Panc1 (cell line): ENCODE results near the gene NUB1. TPM values are rescaled to one million over a fixed set of nuclear protein-coding genes. Genes with fewer than 3 reads are reported as not detected.

Experiments
- ATAC-seq: fragments of 200-7000 bp; cut with Tn5 transposase; 2 replicates; pipeline ENCODE4 v1.9.1; 2020; ENCODE audit warnings: mild to moderate bottlenecking, moderate library complexity
- BruUV-seq: library from RNA; stranded (reverse); fragments of 400-500 nt; replicated peaks from 2 replicates; lab custom pipeline; 2021; lab: Mats Ljungman, UMichigan
- CTCF ChIA-PET: fragments of 300-600 bp; sonication (Branson Sonifier 250); formaldehyde crosslinking; loops from one replicate; lab custom pipeline; 2022; ENCODE audit warnings: antibody characterized with exemption; lab: Charles Lee
- POLR2A ChIA-PET: fragments of 300-600 bp; sonication (Branson Sonifier 250); formaldehyde crosslinking; loops from one replicate; lab custom pipeline; 2022; ENCODE audit warnings: antibody characterized with exemption; lab: Charles Lee
- DNase-seq: peaks from one replicate; pipeline ENCODE4 v3.0.0-alpha.2; 2010; ENCODE audit warnings: low read depth, low spot score
- H3K27ac ChIP-seq: 2 replicates; pipeline ENCODE4 v1.5.1; 2011; ENCODE audit warnings: mild to moderate bottlenecking, low read length, inconsistent platforms
- H3K27me3 ChIP-seq: fragments of 200-500 bp; sonication (Bioruptor generic); 2 replicates; pipeline ENCODE4 v1.6.0; 2014; ENCODE audit warnings: low read length, inconsistent platforms; ENCODE audit not compliant: control insufficient read depth, insufficient read depth
- H3K36me3 ChIP-seq: fragments of 200-500 bp; sonication (Bioruptor generic); 2 replicates; pipeline ENCODE4 v1.5.1; 2014; ENCODE audit warnings: inconsistent platforms, mild to moderate bottlenecking, low read length, moderate library complexity; ENCODE audit not compliant: control insufficient read depth, insufficient read depth
- H3K4me1 ChIP-seq: 2 replicates; pipeline ENCODE4 v1.5.1; 2011; ENCODE audit warnings: inconsistent platforms, mild to moderate bottlenecking, low read length, moderate library complexity; ENCODE audit not compliant: control insufficient read depth, insufficient read depth
- H3K4me3 ChIP-seq, 2 experiments: 2 replicates each; pipeline ENCODE4 v1.5.1; 2011 to 2012; ENCODE audit warnings: low read depth in 2 of 2, low read length in 2 of 2, mild to moderate bottlenecking in 2 of 2, inconsistent platforms in 1 of 2, moderate library complexity in 1 of 2
- H3K9me3 ChIP-seq: fragments of 200-500 bp; sonication (Bioruptor generic); 2 replicates; pipeline ENCODE4 v1.5.1; 2014; ENCODE audit warnings: low read depth, mild to moderate bottlenecking, inconsistent platforms, low read length, moderate library complexity; ENCODE audit not compliant: control insufficient read depth, insufficient read depth
- CTCF ChIP-seq: fragments of 450-650 bp; IDR thresholded peaks from 2 replicates; pipeline ENCODE4 v1.5.1; 2017; ENCODE audit warnings: mild to moderate bottlenecking
- POLR2AphosphoS5 ChIP-seq: IDR thresholded peaks from 2 replicates; pipeline ENCODE4 v1.6.1; 2012; ENCODE audit warnings: mild to moderate bottlenecking, low read depth, low read length, moderate library complexity
- SIN3A ChIP-seq: IDR thresholded peaks from 2 replicates; pipeline ENCODE4 v1.6.1; 2012; ENCODE audit warnings: low read depth, mild to moderate bottlenecking, low read length, moderate library complexity, borderline replicate concordance; ENCODE audit not compliant: insufficient read depth
- TCF7L2 ChIP-seq: IDR thresholded peaks from 2 replicates; pipeline ENCODE4 v1.6.1; 2011; ENCODE audit warnings: mild to moderate bottlenecking, low read depth, low read length, inconsistent platforms
- in situ Hi-C: cut with HindIII; loops from 2 replicates; pipeline ENCODE4 v1.10.0; 2016; ENCODE audit warnings: low sequenced_read_pairs, low pct_unique_long_range_greater_than_20kb
- intact Hi-C: fragments of 100-400 bp; cut with micrococcal nuclease; formaldehyde crosslinking; loops from one replicate; pipeline ENCODE4 v1.10.0; 2022; ENCODE audit not compliant: unreplicated experiment
- total RNA-seq: library from RNA; stranded (reverse); gene quantifications from one replicate; pipeline ENCODE4 v1.2.1, GENCODE V29; 2021; ENCODE audit not compliant: unreplicated experiment
- TF ChIP-seq, protein P1 (sequence below), 2 experiments: IDR thresholded peaks; 2 replicates each; pipeline ENCODE4 v1.6.1; 2011 to 2012; ENCODE audit warnings: low read depth in 2 of 2, control low read depth in 1 of 2, low read length in 1 of 2, mild to moderate bottlenecking in 1 of 2, moderate library complexity in 1 of 2; ENCODE audit not compliant: insufficient read depth in 1 of 2

The NUB1 gene
- total RNA-seq, 1 experiment from 2014 or later, result 50.5 TPM

GRCh38 chr7:151304856-151305255 is 36.8 kb upstream of the NUB1 start:
- ATAC-seq (no peak), DNase-seq (no peak)
- Histone ChIP-seq H3K27ac (no peak overlapping the region), H3K9me3 (no peaks in the 10 kb centered on the region), H3K27me3 (peaks cover 3% of the 10 kb centered on the region; the same call in 1 of the 2 replicates), H3K36me3 (no peaks in the 10 kb centered on the region), H3K4me1 (no peaks in the 10 kb centered on the region), H3K4me3 (peak overlapping the region; percentile 23 to 47)
- TF ChIP-seq POLR2AphosphoS5 (no peak), TCF7L2 (no peak), SIN3A (no peak), CTCF (no peak)
- TF ChIP-seq, protein P1, sequence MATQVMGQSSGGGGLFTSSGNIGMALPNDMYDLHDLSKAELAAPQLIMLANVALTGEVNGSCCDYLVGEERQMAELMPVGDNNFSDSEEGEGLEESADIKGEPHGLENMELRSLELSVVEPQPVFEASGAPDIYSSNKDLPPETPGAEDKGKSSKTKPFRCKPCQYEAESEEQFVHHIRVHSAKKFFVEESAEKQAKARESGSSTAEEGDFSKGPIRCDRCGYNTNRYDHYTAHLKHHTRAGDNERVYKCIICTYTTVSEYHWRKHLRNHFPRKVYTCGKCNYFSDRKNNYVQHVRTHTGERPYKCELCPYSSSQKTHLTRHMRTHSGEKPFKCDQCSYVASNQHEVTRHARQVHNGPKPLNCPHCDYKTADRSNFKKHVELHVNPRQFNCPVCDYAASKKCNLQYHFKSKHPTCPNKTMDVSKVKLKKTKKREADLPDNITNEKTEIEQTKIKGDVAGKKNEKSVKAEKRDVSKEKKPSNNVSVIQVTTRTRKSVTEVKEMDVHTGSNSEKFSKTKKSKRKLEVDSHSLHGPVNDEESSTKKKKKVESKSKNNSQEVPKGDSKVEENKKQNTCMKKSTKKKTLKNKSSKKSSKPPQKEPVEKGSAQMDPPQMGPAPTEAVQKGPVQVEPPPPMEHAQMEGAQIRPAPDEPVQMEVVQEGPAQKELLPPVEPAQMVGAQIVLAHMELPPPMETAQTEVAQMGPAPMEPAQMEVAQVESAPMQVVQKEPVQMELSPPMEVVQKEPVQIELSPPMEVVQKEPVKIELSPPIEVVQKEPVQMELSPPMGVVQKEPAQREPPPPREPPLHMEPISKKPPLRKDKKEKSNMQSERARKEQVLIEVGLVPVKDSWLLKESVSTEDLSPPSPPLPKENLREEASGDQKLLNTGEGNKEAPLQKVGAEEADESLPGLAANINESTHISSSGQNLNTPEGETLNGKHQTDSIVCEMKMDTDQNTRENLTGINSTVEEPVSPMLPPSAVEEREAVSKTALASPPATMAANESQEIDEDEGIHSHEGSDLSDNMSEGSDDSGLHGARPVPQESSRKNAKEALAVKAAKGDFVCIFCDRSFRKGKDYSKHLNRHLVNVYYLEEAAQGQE (IDR thresholded peaks at IDR 0.05; ENCODE audit: insufficient read depth in 1 of 2, low read depth in 2 of 2, low read length in 1 of 2), result no peak
- ChIA-PET POLR2A (no interaction called here), CTCF (interaction anchor here (0.6 kb wide), 3 partner anchors 46 to 139 kb away, joined by 3 to 8 read pairs (median 6); no protein-coding TSS in a partner anchor)
- BruUV-seq, result no TSS peak
- in situ Hi-C loops, result no loop called here
- intact Hi-C loops, result loop anchor here (5.0 kb wide), 2 partner anchors 53 to 183 kb away; no protein-coding TSS in a partner anchor

GRCh38 chr7:151306374-151306773 is 35.2 kb upstream of the NUB1 start:
- TF ChIP-seq, protein P1 (IDR thresholded peaks at IDR 0.05; ENCODE audit: insufficient read depth in 1 of 2, low read depth in 2 of 2, low read length in 1 of 2), result no peak
- no peak for TF ChIP-seq TCF7L2
- TF ChIP-seq CTCF, result no peak
- TF ChIP-seq POLR2AphosphoS5, result no peak
- TF ChIP-seq SIN3A, result no peak
- H3K4me1 ChIP-seq, result no peaks in the 10 kb centered on the region
- DNase-seq, result no peak
- no peak overlapping the region for H3K27ac ChIP-seq
- in situ Hi-C loops, result no loop called here
- BruUV-seq, result no TSS peak
- H3K36me3 ChIP-seq, result no peaks in the 10 kb centered on the region
- H3K9me3 ChIP-seq, result peaks cover under 1% of the 10 kb centered on the region; the same call in 1 of the 2 replicates
- POLR2A ChIA-PET, result no interaction called here
- no peak overlapping the region for H3K4me3 ChIP-seq
- H3K27me3 ChIP-seq, result peaks cover 3% of the 10 kb centered on the region; the same call in 1 of the 2 replicates
- intact Hi-C loops, result no loop called here
- CTCF ChIA-PET, result interaction anchor here (1.2 kb wide), 1 partner anchor 9 kb away, joined by 3 read pairs; no protein-coding TSS in a partner anchor
- no peak for ATAC-seq
